ENCODE results near the gene SATB1. TPM values are rescaled to one million over a fixed set of nuclear protein-coding genes. Genes with fewer than 3 reads are reported as not detected.

SATB1 gene
- total and polyA plus RNA-seq, 2 of the 8 experiments (the other 6 are each of a cell fraction or from before 2014, with no cell fraction given): 18.8 to 28.0 TPM

DNA sequence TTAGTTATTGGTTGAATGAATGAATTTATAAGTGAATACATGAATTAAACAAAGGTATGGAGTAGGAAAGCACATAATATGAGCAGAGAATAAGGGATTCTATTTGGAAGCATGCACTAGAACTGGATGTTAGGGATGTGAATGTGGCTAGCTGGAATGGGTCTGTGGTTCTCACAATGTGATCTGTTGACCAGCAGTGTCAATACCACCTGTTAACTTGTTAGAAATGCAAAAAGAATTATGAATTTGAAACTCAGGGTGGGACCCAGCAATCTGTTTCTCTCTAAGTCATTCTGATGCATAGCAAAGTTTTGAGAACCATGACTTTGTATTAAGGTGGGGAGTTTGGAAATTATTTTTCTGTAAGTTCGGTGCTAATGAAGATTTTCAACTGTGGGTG lies 41.0 kb upstream of the SATB1 start (continued):
- TF ChIP-seq, protein P1, sequence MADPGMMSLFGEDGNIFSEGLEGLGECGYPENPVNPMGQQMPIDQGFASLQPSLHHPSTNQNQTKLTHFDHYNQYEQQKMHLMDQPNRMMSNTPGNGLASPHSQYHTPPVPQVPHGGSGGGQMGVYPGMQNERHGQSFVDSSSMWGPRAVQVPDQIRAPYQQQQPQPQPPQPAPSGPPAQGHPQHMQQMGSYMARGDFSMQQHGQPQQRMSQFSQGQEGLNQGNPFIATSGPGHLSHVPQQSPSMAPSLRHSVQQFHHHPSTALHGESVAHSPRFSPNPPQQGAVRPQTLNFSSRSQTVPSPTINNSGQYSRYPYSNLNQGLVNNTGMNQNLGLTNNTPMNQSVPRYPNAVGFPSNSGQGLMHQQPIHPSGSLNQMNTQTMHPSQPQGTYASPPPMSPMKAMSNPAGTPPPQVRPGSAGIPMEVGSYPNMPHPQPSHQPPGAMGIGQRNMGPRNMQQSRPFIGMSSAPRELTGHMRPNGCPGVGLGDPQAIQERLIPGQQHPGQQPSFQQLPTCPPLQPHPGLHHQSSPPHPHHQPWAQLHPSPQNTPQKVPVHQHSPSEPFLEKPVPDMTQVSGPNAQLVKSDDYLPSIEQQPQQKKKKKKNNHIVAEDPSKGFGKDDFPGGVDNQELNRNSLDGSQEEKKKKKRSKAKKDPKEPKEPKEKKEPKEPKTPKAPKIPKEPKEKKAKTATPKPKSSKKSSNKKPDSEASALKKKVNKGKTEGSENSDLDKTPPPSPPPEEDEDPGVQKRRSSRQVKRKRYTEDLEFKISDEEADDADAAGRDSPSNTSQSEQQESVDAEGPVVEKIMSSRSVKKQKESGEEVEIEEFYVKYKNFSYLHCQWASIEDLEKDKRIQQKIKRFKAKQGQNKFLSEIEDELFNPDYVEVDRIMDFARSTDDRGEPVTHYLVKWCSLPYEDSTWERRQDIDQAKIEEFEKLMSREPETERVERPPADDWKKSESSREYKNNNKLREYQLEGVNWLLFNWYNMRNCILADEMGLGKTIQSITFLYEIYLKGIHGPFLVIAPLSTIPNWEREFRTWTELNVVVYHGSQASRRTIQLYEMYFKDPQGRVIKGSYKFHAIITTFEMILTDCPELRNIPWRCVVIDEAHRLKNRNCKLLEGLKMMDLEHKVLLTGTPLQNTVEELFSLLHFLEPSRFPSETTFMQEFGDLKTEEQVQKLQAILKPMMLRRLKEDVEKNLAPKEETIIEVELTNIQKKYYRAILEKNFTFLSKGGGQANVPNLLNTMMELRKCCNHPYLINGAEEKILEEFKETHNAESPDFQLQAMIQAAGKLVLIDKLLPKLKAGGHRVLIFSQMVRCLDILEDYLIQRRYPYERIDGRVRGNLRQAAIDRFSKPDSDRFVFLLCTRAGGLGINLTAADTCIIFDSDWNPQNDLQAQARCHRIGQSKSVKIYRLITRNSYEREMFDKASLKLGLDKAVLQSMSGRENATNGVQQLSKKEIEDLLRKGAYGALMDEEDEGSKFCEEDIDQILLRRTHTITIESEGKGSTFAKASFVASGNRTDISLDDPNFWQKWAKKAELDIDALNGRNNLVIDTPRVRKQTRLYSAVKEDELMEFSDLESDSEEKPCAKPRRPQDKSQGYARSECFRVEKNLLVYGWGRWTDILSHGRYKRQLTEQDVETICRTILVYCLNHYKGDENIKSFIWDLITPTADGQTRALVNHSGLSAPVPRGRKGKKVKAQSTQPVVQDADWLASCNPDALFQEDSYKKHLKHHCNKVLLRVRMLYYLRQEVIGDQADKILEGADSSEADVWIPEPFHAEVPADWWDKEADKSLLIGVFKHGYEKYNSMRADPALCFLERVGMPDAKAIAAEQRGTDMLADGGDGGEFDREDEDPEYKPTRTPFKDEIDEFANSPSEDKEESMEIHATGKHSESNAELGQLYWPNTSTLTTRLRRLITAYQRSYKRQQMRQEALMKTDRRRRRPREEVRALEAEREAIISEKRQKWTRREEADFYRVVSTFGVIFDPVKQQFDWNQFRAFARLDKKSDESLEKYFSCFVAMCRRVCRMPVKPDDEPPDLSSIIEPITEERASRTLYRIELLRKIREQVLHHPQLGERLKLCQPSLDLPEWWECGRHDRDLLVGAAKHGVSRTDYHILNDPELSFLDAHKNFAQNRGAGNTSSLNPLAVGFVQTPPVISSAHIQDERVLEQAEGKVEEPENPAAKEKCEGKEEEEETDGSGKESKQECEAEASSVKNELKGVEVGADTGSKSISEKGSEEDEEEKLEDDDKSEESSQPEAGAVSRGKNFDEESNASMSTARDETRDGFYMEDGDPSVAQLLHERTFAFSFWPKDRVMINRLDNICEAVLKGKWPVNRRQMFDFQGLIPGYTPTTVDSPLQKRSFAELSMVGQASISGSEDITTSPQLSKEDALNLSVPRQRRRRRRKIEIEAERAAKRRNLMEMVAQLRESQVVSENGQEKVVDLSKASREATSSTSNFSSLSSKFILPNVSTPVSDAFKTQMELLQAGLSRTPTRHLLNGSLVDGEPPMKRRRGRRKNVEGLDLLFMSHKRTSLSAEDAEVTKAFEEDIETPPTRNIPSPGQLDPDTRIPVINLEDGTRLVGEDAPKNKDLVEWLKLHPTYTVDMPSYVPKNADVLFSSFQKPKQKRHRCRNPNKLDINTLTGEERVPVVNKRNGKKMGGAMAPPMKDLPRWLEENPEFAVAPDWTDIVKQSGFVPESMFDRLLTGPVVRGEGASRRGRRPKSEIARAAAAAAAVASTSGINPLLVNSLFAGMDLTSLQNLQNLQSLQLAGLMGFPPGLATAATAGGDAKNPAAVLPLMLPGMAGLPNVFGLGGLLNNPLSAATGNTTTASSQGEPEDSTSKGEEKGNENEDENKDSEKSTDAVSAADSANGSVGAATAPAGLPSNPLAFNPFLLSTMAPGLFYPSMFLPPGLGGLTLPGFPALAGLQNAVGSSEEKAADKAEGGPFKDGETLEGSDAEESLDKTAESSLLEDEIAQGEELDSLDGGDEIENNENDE (IDR thresholded peaks at IDR 0.05; ENCODE audit: insufficient replicate concordance, low read length): no peak
- TF ChIP-seq JUN (IDR thresholded peaks at IDR 0.05; ENCODE audit: low read depth, low read length) (no peak), POLR2AphosphoS5 (IDR thresholded peaks at IDR 0.05; ENCODE audit: low read depth, low read length) (no peak), BRCA1 (IDR thresholded peaks at IDR 0.05; ENCODE audit: low read depth, low read length) (no peak), SUZ12 (IDR thresholded peaks at IDR 0.05; ENCODE audit: low read length) (no peak), CREB1 (IDR thresholded peaks at IDR 0.05) (no peak), MAFK (IDR thresholded peaks at IDR 0.05; ENCODE audit: low read depth, low read length) (no peak), SIX5 (IDR thresholded peaks at IDR 0.05; ENCODE audit: low read depth, low read length) (no peak)
- TF ChIP-seq, protein P2, sequence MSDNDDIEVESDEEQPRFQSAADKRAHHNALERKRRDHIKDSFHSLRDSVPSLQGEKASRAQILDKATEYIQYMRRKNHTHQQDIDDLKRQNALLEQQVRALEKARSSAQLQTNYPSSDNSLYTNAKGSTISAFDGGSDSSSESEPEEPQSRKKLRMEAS (IDR thresholded peaks at IDR 0.05): no peak
- TF ChIP-seq, protein P3, sequence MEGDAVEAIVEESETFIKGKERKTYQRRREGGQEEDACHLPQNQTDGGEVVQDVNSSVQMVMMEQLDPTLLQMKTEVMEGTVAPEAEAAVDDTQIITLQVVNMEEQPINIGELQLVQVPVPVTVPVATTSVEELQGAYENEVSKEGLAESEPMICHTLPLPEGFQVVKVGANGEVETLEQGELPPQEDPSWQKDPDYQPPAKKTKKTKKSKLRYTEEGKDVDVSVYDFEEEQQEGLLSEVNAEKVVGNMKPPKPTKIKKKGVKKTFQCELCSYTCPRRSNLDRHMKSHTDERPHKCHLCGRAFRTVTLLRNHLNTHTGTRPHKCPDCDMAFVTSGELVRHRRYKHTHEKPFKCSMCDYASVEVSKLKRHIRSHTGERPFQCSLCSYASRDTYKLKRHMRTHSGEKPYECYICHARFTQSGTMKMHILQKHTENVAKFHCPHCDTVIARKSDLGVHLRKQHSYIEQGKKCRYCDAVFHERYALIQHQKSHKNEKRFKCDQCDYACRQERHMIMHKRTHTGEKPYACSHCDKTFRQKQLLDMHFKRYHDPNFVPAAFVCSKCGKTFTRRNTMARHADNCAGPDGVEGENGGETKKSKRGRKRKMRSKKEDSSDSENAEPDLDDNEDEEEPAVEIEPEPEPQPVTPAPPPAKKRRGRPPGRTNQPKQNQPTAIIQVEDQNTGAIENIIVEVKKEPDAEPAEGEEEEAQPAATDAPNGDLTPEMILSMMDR (IDR thresholded peaks at IDR 0.05; ENCODE audit: control extremely low read depth in 1 of 3, insufficient read depth in 1 of 3, low read depth in 1 of 3, low read length in 3 of 3): no peak

Measured in H1 (cell line).